ENCODE data around the gene NANOS3.
"Not testable (repeated sequence)": the region's sequence is repeated elsewhere in the genome, so short reads cannot be mapped to it uniquely, and the experiment has no call there.

NANOS3 gene

DNA sequence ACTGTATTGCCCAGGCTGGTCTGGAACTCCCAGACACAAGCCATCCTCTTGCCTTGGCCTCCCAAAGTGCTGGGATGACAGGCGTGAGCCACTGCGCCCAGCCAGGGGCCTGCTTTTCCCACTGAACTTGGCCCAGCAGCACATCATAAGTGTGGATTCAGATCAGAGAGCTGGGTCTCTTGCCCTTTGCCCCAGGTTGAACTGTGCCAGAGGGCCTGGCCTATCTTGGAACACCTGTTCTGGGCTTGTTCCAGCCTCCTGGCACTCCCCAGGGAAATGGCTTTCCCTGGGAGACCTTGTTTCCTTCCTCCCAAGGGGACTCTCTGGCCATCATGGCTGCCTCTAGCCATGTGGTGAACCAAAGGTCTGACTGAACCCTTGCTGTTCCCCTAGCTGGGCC is 32.5 kb downstream of the NANOS3 start:
- Histone ChIP-seq H3K27ac (ENCODE audit: low read length) (no peak overlapping the region), H3K36me3 (ENCODE audit: control insufficient read depth, insufficient read depth, low read length) (peaks cover 8% of the 10 kb centered on the region; the same call in 1 of the 2 replicates)
- no CpG with 5 or more reads among the region's 2 CpGs for WGBS (ENCODE audit: insufficient coverage, insufficient read length)

DNA sequence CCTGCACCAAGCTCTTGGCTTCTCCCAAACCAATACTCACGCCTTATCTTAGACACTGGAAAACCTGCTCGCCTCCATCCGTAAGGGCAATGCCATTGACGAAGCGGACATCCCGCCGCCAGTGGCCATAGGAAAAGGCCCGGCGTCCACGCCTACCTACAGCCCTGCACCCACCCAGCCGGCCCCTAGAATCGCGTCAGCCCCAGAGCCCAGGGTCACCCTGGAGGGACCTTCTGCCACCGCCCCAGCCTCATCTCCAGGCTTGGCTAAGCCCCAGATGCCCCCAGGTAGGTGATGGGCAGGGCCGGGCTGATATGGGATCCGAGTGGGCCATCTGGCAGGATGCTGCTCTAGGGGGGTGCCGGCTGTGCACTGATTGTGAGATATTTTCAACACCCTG is 36.4 kb downstream of the NANOS3 start:
- Histone ChIP-seq H3K4me1 (ENCODE audit: control insufficient read depth, insufficient read depth, low read length) (no peaks in the 10 kb centered on the region; the same call in 1 of the 2 replicates), H3K36me3 (ENCODE audit: control insufficient read depth, insufficient read depth, low read length) (peaks cover 8% of the 10 kb centered on the region; the same call in 1 of the 2 replicates), H3K9me3 (ENCODE audit: control insufficient read depth, insufficient read depth, low read length) (no peaks in the 10 kb centered on the region), H3K27me3 (ENCODE audit: control insufficient read depth, insufficient read depth, low read length) (no peaks in the 10 kb centered on the region), H3K27ac (ENCODE audit: low read length) (no peak overlapping the region), H3K4me3 (ENCODE audit: low read length) (no peak overlapping the region)
- WGBS (ENCODE audit: insufficient coverage, insufficient read length) = no CpG with 5 or more reads among the region's 17 CpGs
- no peak for DNase-seq (ENCODE audit: low read depth, low spot score)

More for the DNA sequence above, 32.5 kb downstream of the NANOS3 start:
- no peak for DNase-seq (ENCODE audit: low read depth, low spot score)
- no peaks in the 10 kb centered on the region for H3K9me3 ChIP-seq (ENCODE audit: control insufficient read depth, insufficient read depth, low read length)
- H3K4me1 ChIP-seq (ENCODE audit: control insufficient read depth, insufficient read depth, low read length) = no peaks in the 10 kb centered on the region
- no peaks in the 10 kb centered on the region for H3K27me3 ChIP-seq (ENCODE audit: control insufficient read depth, insufficient read depth, low read length)
- no peak overlapping the region for H3K4me3 ChIP-seq (ENCODE audit: low read length)

GRCh38 chr19:13914777-13915176 is 37.8 kb downstream of the NANOS3 start:
- no peaks in the 10 kb centered on the region for H3K27me3 ChIP-seq (ENCODE audit: control insufficient read depth, insufficient read depth, low read length)
- DNase-seq (ENCODE audit: low read depth, low spot score) = no peak
- H3K36me3 ChIP-seq (ENCODE audit: control insufficient read depth, insufficient read depth, low read length) = peaks cover 10% of the 10 kb centered on the region
- H3K4me1 ChIP-seq (ENCODE audit: control insufficient read depth, insufficient read depth, low read length) = no peaks in the 10 kb centered on the region; the same call in 1 of the 2 replicates
- H3K4me3 ChIP-seq (ENCODE audit: low read length) = no peak overlapping the region
- WGBS (ENCODE audit: insufficient coverage, insufficient read length) = no CpG with 5 or more reads among the region's 3 CpGs
- H3K27ac ChIP-seq (ENCODE audit: low read length) = no peak overlapping the region
- no peaks in the 10 kb centered on the region for H3K9me3 ChIP-seq (ENCODE audit: control insufficient read depth, insufficient read depth, low read length)

DNA sequence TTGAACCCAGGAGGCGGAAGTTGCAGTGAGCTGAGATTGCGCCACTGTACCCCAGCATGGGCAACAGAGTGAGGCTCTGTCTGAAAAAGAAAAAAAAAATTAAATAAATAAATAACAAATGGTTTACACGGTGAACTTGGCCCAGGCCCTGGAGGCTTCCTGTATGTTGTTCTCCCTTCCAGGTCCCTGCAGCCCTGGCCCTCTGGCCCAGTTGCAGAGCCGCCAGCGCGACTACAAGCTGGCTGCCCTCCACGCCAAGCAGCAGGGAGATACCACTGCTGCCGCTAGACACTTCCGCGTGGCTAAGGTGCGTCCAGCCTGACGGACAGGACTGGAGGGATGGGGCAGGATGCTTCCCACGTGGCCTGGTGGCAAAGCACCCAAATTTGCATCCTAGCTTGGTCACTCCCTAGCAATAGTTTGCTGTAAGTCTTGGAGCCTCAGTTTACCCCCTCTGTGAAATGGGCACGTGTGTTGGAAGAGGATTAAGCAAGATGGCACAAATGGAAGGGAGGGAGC is 41.0 kb downstream of the NANOS3 start:
- Histone ChIP-seq H3K27ac (ENCODE audit: low read length) (no peak overlapping the region), H3K4me3 (ENCODE audit: low read length) (no peak overlapping the region), H3K36me3 (ENCODE audit: control insufficient read depth, insufficient read depth, low read length) (peaks cover 18% of the 10 kb centered on the region), H3K9me3 (ENCODE audit: control insufficient read depth, insufficient read depth, low read length) (no peaks in the 10 kb centered on the region; the same call in 1 of the 2 replicates), H3K4me1 (ENCODE audit: control insufficient read depth, insufficient read depth, low read length) (no peaks in the 10 kb centered on the region; the same call in 1 of the 2 replicates), H3K27me3 (ENCODE audit: control insufficient read depth, insufficient read depth, low read length) (no peaks in the 10 kb centered on the region)
- DNase-seq (ENCODE audit: low read depth, low spot score) = no peak
- WGBS (ENCODE audit: insufficient coverage, insufficient read length) = no CpG with 5 or more reads among the region's 14 CpGs

- no peak overlapping the region for H3K4me3 ChIP-seq (ENCODE audit: low read length)
- no peaks in the 10 kb centered on the region for H3K27me3 ChIP-seq (ENCODE audit: control insufficient read depth, insufficient read depth, low read length)
- H3K9me3 ChIP-seq (ENCODE audit: control insufficient read depth, insufficient read depth, low read length) = no peaks in the 10 kb centered on the region; the same call in 1 of the 2 replicates
- WGBS (ENCODE audit: insufficient coverage, insufficient read length) = no CpG with 5 or more reads among the region's 34 CpGs
- DNase-seq (ENCODE audit: low read depth, low spot score) = no peak
- no peak overlapping the region for H3K27ac ChIP-seq (ENCODE audit: low read length)
- no peaks in the 10 kb centered on the region; the same call in 1 of the 2 replicates for H3K4me1 ChIP-seq (ENCODE audit: control insufficient read depth, insufficient read depth, low read length)
- peaks cover 16% of the 10 kb centered on the region for H3K36me3 ChIP-seq (ENCODE audit: control insufficient read depth, insufficient read depth, low read length)
These were observed 41.9 kb downstream of the NANOS3 start for GRCh38 chr19:13918726-13919411.

GRCh38 chr19:13920524-13920923 is 43.6 kb downstream of the NANOS3 start:
- Histone ChIP-seq H3K4me1 (ENCODE audit: control insufficient read depth, insufficient read depth, low read length) (no peaks in the 10 kb centered on the region; the same call in 1 of the 2 replicates), H3K9me3 (ENCODE audit: control insufficient read depth, insufficient read depth, low read length) (no peaks in the 10 kb centered on the region; the same call in 1 of the 2 replicates), H3K4me3 (ENCODE audit: low read length) (no peak overlapping the region), H3K27ac (ENCODE audit: low read length) (no peak overlapping the region), H3K27me3 (ENCODE audit: control insufficient read depth, insufficient read depth, low read length) (no peaks in the 10 kb centered on the region), H3K36me3 (ENCODE audit: control insufficient read depth, insufficient read depth, low read length) (peaks cover 16% of the 10 kb centered on the region)
- WGBS (ENCODE audit: insufficient coverage, insufficient read length) = no CpG with 5 or more reads among the region's 11 CpGs
- no peak for DNase-seq (ENCODE audit: low read depth, low spot score)

DNA sequence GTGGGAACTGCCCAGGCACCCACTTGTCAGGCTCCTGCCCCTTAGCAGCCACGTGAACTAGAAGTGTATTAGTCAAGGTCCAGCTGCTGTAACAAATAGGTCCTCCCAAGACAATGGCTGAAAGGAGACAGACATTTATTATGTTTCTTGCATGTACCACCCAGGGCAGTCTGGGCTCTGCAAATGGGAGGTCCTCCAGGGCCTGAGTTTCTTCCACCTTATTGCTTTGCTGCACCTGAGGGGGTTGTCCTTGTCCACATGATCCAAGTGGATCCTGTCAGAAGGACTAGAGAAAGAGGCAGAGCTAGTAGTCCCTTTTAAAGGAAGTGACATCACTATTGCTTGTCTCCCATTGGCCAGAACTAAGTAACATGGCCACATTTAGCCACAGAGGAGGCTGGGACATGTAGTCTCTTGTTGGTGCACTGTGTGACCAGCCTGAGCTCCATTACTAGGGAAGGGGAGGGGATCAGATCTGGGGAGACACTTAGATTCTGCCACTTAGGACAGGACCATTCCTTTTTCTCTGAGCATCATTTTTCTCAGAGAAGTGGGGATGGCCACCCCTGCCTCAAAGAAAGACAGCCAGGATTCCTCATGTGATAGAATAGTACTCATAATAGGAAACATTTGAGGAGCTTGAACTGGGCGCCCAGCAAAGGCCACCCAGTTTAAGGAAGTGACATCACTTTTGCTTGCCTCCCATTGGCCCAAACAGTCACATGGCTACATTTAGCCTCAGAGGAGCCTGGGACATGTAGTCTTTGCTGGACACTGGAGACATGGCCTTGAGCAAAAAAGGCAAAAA is 44.2 kb downstream of the NANOS3 start:
- DNase-seq (ENCODE audit: low read depth, low spot score) = no peak
- WGBS (ENCODE audit: insufficient coverage, insufficient read length) = no CpG with 5 or more reads among the region's 2 CpGs
- Histone ChIP-seq H3K9me3 (ENCODE audit: control insufficient read depth, insufficient read depth, low read length) (no peaks in the 10 kb centered on the region; the same call in 1 of the 2 replicates), H3K36me3 (ENCODE audit: control insufficient read depth, insufficient read depth, low read length) (peaks cover 16% of the 10 kb centered on the region), H3K4me1 (ENCODE audit: control insufficient read depth, insufficient read depth, low read length) (no peaks in the 10 kb centered on the region; the same call in 1 of the 2 replicates), H3K27ac (ENCODE audit: low read length) (no peak overlapping the region), H3K4me3 (ENCODE audit: low read length) (no peak overlapping the region), H3K27me3 (ENCODE audit: control insufficient read depth, insufficient read depth, low read length) (no peaks in the 10 kb centered on the region)

DNA sequence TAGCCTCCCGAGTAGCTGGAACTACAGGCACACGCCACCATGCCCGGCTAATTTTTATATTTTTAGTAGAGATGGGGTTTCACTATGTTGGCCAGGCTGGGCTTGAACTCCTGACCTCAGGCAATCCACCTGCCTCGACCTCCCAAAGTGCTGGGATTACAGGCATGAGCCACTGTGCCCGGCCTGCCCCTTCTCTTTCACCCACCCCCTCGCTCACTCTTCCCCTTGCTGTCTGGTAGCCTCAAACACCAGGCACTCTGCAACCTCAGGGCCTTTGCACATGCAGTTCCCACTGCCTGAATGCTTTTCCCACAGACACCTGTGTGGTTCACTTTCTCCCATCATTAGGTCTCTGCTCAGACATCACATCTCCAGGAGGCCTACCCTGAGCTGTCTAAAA is 45.2 kb downstream of the NANOS3 start:
- H3K9me3 ChIP-seq (ENCODE audit: control insufficient read depth, insufficient read depth, low read length); H3K4me3 ChIP-seq (ENCODE audit: low read length); H3K4me1 ChIP-seq (ENCODE audit: control insufficient read depth, insufficient read depth, low read length); H3K27me3 ChIP-seq (ENCODE audit: control insufficient read depth, insufficient read depth, low read length); DNase-seq (ENCODE audit: low read depth, low spot score); H3K27ac ChIP-seq (ENCODE audit: low read length): not testable (repeated sequence)
- H3K36me3 ChIP-seq (ENCODE audit: control insufficient read depth, insufficient read depth, low read length) = peaks cover 20% of the 10 kb centered on the region
- no CpG with 5 or more reads among the region's 6 CpGs for WGBS (ENCODE audit: insufficient coverage, insufficient read length)

- Histone ChIP-seq H3K36me3 (ENCODE audit: control insufficient read depth, insufficient read depth, low read length) (peaks cover 26% of the 10 kb centered on the region), H3K27me3 (ENCODE audit: control insufficient read depth, insufficient read depth, low read length) (no peaks in the 10 kb centered on the region), H3K9me3 (ENCODE audit: control insufficient read depth, insufficient read depth, low read length) (no peaks in the 10 kb centered on the region; the same call in 1 of the 2 replicates), H3K4me1 (ENCODE audit: control insufficient read depth, insufficient read depth, low read length) (no peaks in the 10 kb centered on the region), H3K27ac (ENCODE audit: low read length) (no peak overlapping the region), H3K4me3 (ENCODE audit: low read length) (no peak overlapping the region)
- no peak for DNase-seq (ENCODE audit: low read depth, low spot score)
- no CpG with 5 or more reads among the region's 28 CpGs for WGBS (ENCODE audit: insufficient coverage, insufficient read length)
These were observed 46.5 kb downstream of the NANOS3 start for GRCh38 chr19:13923194-13923987.

DNA sequence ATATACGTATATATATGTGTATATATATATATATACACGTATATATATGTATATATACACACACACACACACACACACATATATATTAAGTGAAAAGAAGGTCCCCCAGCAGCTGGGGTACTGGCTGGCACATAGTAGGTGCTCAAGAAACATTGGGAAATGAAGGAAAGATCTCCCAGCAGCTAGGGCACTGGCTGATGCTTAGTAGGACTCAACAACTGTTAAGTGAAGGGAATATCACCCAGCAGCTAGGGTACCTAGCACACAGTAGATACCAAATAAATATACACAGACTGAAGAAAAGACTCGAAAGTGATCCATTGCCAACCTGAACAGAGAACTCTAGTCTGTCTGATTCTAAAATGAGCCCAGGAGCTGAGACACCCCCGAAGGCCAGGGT is 49.1 kb downstream of the NANOS3 start:
- Histone ChIP-seq H3K27ac (ENCODE audit: low read length) (no peak overlapping the region), H3K36me3 (ENCODE audit: control insufficient read depth, insufficient read depth, low read length) (peaks cover 22% of the 10 kb centered on the region)

More for the DNA sequence above, 49.1 kb downstream of the NANOS3 start:
- no CpG with 5 or more reads among the region's 4 CpGs for WGBS (ENCODE audit: insufficient coverage, insufficient read length)
- no peak for DNase-seq (ENCODE audit: low read depth, low spot score)
- no peaks in the 10 kb centered on the region for H3K27me3 ChIP-seq (ENCODE audit: control insufficient read depth, insufficient read depth, low read length)
- H3K4me3 ChIP-seq (ENCODE audit: low read length) = no peak overlapping the region
- no peaks in the 10 kb centered on the region for H3K9me3 ChIP-seq (ENCODE audit: control insufficient read depth, insufficient read depth, low read length)
- no peaks in the 10 kb centered on the region for H3K4me1 ChIP-seq (ENCODE audit: control insufficient read depth, insufficient read depth, low read length)
